ENCODE results near the gene MB21D2.

Gene MB21D2

DNA sequence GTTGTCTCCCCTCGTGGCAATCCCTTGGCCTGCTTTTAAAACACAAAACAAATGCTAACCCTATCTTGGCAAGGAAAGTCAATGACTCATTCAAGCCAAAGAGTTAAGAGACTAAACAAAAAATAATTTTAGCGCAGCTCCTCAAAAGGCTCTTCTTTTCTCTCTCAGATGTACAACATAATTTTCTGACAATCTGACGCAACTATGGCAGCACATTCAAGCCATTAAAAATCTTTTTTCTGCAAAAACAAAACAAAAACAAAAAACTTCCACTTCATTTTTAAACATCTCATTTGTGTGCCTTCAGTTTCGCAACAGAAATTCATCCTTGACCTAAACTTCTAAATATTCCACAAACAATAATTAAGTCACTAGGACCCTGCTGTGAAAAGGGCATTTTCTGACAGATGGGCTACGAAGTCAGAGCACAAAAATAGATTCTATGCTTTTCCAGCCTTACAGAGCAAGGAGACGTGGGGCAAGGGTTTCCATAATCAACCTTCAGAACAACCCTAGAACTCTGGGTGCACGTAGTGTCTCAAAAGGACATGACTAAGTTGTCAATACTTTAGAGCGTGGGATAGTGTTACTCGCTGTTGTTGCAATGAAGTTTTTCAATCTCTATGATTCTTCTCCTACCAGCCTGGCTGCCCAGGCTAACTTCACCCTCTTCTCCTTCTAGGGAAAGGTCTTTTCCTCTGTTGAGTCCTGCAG lies 84.3 kb downstream of the MB21D2 start:
- TF ChIP-seq, protein P1, sequence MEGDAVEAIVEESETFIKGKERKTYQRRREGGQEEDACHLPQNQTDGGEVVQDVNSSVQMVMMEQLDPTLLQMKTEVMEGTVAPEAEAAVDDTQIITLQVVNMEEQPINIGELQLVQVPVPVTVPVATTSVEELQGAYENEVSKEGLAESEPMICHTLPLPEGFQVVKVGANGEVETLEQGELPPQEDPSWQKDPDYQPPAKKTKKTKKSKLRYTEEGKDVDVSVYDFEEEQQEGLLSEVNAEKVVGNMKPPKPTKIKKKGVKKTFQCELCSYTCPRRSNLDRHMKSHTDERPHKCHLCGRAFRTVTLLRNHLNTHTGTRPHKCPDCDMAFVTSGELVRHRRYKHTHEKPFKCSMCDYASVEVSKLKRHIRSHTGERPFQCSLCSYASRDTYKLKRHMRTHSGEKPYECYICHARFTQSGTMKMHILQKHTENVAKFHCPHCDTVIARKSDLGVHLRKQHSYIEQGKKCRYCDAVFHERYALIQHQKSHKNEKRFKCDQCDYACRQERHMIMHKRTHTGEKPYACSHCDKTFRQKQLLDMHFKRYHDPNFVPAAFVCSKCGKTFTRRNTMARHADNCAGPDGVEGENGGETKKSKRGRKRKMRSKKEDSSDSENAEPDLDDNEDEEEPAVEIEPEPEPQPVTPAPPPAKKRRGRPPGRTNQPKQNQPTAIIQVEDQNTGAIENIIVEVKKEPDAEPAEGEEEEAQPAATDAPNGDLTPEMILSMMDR (IDR thresholded peaks at IDR 0.05; ENCODE audit: low read depth, low read length) = no peak
- no peak overlapping the region; the same call in 1 of the 2 replicates for H3K4me3 ChIP-seq (ENCODE audit: low read depth, low read length)

DNA sequence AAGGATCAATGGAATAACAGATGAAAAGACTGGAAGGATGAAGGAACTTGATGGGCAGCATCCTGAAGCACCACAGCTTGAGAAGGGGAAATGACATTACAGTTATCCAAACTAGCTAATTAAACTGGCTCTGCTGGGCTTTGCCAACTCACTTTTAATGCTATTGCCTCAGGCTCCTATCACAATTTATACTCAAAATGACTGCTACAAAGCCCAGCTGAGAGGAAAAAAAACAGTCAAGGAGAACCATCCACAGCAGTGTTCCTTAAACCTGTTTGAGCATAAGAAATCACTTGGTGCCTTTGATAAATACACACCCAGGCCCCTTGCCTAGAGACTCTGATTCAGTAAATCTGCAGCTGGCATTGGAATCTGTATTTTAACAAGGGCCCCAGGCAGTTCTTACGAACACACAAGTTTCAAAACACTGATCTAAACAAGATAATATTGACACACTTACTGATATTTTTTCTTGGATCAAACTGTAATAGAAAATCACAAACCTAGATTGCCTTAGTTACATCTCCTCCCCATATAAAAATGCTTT lies 85.8 kb downstream of the MB21D2 start:
- H3K4me3 ChIP-seq (ENCODE audit: low read depth, low read length) = no peak overlapping the region
- TF ChIP-seq, protein P1 (IDR thresholded peaks at IDR 0.05; ENCODE audit: low read depth, low read length) = no peak

DNA sequence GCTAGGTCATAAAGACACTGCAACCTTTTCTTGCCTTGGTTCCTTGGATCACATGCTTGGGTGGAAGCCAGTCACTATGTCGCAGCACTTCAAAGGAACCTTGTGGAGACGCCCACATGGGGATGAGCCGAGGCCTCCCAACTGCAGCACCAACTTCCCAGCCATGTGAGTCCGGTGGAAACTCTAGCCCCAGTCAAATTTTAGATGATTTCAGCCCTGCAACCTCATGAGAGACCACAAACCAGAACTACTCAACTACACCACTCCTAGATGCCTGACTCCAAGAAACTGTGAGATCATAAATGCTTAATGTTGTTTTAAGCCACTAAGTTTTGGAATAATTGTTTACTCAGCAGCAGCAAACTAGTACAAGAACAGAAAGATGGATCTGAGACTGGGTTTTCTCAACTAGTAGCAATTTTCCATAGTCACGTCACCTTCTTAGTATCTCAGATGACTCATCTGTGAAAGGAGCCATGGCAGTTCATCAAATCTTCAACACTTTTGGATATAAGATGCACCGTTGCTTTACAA lies 86.5 kb downstream of the MB21D2 start:
- TF ChIP-seq, protein P1 (IDR thresholded peaks at IDR 0.05; ENCODE audit: low read depth, low read length) = no peak
- no peak overlapping the region for H3K4me3 ChIP-seq (ENCODE audit: low read depth, low read length)

DNA sequence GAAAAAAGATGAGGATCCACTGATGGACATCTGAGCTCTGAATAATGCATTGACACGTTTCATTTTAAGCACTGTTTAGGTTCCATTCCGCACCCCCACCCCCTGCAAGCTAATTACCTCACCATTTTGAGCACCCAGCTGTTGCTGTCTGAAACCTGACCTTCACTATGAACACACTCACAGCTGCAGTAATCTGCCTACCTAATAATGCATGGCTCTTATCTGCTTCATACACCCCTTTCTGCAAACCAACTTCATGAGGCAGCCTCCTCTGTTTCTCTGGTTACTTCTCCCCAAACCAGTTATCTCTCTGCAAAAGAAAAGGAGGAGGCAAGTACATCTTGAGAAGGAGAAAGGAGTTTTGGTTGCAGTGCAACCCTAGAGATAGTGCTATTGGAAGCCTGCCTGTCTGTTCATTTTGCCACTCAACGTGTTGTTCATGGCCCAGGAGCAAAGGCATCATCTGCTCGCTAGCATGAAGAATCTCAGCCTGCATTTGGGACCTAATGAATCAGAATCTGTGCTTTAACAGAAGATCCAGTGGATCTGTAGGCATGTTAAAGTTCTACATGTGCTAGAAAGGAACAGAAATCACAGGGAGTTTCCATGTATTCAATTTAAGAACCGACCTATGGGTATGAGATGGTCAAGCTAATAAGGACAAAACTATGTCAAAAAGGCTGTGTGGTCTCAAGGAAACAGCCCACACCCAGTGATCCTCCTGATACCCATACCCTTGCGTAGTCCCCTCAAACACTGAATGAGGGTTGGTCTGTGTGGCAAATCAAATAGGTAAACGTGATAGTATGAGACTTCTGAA lies 87.2 kb downstream of the MB21D2 start:
- H3K4me3 ChIP-seq (ENCODE audit: low read depth, low read length) = no peak overlapping the region
- TF ChIP-seq, protein P1 (IDR thresholded peaks at IDR 0.05; ENCODE audit: low read depth, low read length) = no peak

DNA sequence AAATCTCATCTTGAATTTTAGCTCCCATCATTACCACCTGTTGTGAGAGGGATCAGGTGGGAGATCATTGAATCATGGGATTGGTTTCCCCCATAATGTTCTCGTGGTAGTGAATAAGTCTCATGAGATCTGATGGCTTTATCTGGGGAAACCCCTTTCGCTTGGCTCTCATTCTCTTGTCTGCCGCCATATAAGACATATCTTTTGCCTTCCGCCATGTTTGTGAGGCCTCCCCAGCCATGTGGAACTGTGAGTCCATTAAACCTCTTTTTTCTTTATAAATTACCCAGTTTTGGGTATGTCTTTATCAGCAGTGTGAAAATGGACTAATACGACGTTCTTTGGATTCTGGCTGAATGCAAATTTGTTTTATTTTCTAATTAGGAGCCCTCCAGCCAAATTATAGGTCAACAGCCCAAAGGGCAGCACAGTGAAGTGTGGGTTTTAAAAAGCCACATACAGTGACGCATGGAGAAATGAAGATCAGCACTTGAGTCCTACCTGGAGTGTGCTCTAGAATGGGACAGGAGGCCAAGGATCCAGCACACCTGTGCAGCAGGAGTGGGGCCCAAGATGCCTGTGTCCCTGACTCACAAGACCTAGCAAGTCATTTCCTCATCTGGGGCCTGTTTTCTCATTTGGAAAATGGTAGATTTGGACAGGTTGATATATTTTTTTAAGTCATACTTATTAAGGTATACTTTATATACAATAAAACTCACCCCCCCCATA lies 89.6 kb downstream of the MB21D2 start:
- H3K4me3 ChIP-seq (ENCODE audit: low read depth, low read length) = no peak overlapping the region

DNA sequence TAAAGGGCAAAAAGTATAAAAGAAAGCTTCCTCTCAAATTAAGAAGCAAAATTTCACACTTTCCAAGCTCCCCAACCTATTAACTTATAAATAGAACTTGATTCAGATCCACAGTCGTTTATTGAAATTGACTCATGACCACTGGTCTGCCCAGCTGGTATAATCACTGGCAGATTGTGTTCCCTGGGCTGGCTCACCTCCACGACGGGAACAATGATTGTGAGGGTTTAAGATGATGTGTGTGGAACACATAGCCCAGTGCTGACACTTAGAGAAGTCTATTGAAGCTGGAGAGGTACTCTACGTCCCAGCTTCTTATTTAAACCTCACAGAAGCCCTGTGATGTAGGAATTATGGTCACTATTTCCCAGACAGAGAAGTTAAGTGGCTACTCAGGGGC lies 90.4 kb downstream of the MB21D2 start:
- TF ChIP-seq, protein P1 (IDR thresholded peaks at IDR 0.05; ENCODE audit: low read depth, low read length) = no peak
- H3K4me3 ChIP-seq (ENCODE audit: low read depth, low read length) = no peak overlapping the region

More for the DNA sequence above, 89.6 kb downstream of the MB21D2 start:
- TF ChIP-seq, protein P1 (IDR thresholded peaks at IDR 0.05; ENCODE audit: low read depth, low read length) = no peak
